Mesenchymal stem cell (in vitro differentiated cells and primary cell): ENCODE results near the gene VGF.

ENCODE experiments used
- DNase-seq: peaks from one replicate; pipeline ENCODE4 v3.0.0-alpha.2; 2013
- H2AFZ ChIP-seq: one replicate; pipeline ENCODE4 v1.6.1; 2013; ENCODE audit warnings: low read depth, mild to moderate bottlenecking, control low read depth, inconsistent platforms, low read length, moderate library complexity
- H2AK5ac ChIP-seq: 2 replicates; pipeline ENCODE4 v1.6.1; 2013; ENCODE audit warnings: low read length, moderate library complexity, mild to moderate bottlenecking, inconsistent platforms; ENCODE audit not compliant: severe bottlenecking
- H2BK120ac ChIP-seq: one replicate; pipeline ENCODE4 v1.6.1; 2013; ENCODE audit warnings: low read depth, mild to moderate bottlenecking, inconsistent platforms, low read length, moderate library complexity
- H2BK12ac ChIP-seq, 2 experiments: one replicate each; pipeline ENCODE4 v1.6.1; 2013; ENCODE audit warnings: inconsistent platforms in 2 of 2, low read length in 2 of 2, mild to moderate bottlenecking in 2 of 2, moderate library complexity in 2 of 2, control low read depth in 1 of 2
- H2BK15ac ChIP-seq: one replicate; pipeline ENCODE4 v1.6.1; 2013; ENCODE audit warnings: mild to moderate bottlenecking, low read depth, inconsistent platforms; ENCODE audit not compliant: poor library complexity, severe bottlenecking
- H2BK5ac ChIP-seq: 2 replicates; pipeline ENCODE4 v1.6.1; 2013; ENCODE audit warnings: low read depth, mild to moderate bottlenecking, low read length, control low read depth, inconsistent platforms; ENCODE audit not compliant: poor library complexity, severe bottlenecking
- H3K14ac ChIP-seq, 2 experiments: one replicate each; pipeline ENCODE4 v1.6.1; 2013; ENCODE audit warnings: inconsistent platforms in 2 of 2, low read length in 2 of 2, control low read depth in 1 of 2, mild to moderate bottlenecking in 1 of 2, moderate library complexity in 1 of 2
- H3K18ac ChIP-seq, 2 experiments: one replicate each; pipeline ENCODE4 v1.6.1; 2013; ENCODE audit warnings: inconsistent platforms in 2 of 2, low read length in 2 of 2, control low read depth in 1 of 2, low read depth in 1 of 2, mild to moderate bottlenecking in 1 of 2
- H3K23ac ChIP-seq, 2 experiments: one replicate each; pipeline ENCODE4 v1.6.1; 2013; ENCODE audit warnings: inconsistent platforms in 2 of 2, low read length in 2 of 2, mild to moderate bottlenecking in 2 of 2, moderate library complexity in 2 of 2, control low read depth in 1 of 2
- H3K27ac ChIP-seq: 2 replicates; pipeline ENCODE4 v1.5.1; 2013; ENCODE audit warnings: mild to moderate bottlenecking, moderate library complexity, low read length, control low read depth, inconsistent platforms; ENCODE audit not compliant: poor library complexity, severe bottlenecking
- H3K27me3 ChIP-seq, 2 experiments: 2 replicates each; pipeline versions ENCODE4 v1.6.1 to v1.7.0; 2013; ENCODE audit warnings: low read length in 2 of 2, mild to moderate bottlenecking in 2 of 2, moderate library complexity in 2 of 2, control low read depth in 1 of 2, inconsistent platforms in 1 of 2; ENCODE audit not compliant: control insufficient read depth in 1 of 2, insufficient read depth in 1 of 2
- H3K36me3 ChIP-seq, 2 experiments: 2 replicates each; pipeline versions ENCODE4 v1.6.1 to v1.7.0; 2013; ENCODE audit warnings: low read length in 2 of 2, control low read depth in 1 of 2, inconsistent platforms in 1 of 2, low read depth in 1 of 2, mild to moderate bottlenecking in 1 of 2; ENCODE audit not compliant: insufficient read depth in 2 of 2, control insufficient read depth in 1 of 2
- H3K4ac ChIP-seq, 2 experiments: one replicate each; pipeline ENCODE4 v1.6.1; 2013; ENCODE audit warnings: inconsistent platforms in 2 of 2, low read length in 2 of 2, mild to moderate bottlenecking in 2 of 2, moderate library complexity in 2 of 2, control low read depth in 1 of 2, low read depth in 1 of 2
- H3K4me1 ChIP-seq: 2 replicates; pipeline ENCODE4 v1.6.1; 2013; ENCODE audit warnings: low read depth, low read length, control low read depth; ENCODE audit not compliant: control insufficient read depth, insufficient read depth
- H3K4me2 ChIP-seq: 2 replicates; pipeline ENCODE4 v1.6.1; 2013; ENCODE audit warnings: low read length, mild to moderate bottlenecking, inconsistent platforms; ENCODE audit not compliant: poor library complexity, severe bottlenecking
- H3K4me3 ChIP-seq, 2 experiments: 2 replicates each; pipeline versions ENCODE4 v1.5.1 to v1.7.0; 2013; ENCODE audit warnings: low read length in 2 of 2, mild to moderate bottlenecking in 2 of 2, control low read depth in 1 of 2, low read depth in 1 of 2; ENCODE audit not compliant: insufficient read depth in 1 of 2
- H3K79me1 ChIP-seq: replicated peaks from 2 replicates; pipeline ENCODE4 v1.6.1; 2013; ENCODE audit warnings: mild to moderate bottlenecking, control low read depth, low read length, inconsistent platforms; ENCODE audit not compliant: poor library complexity, severe bottlenecking
- H3K9ac ChIP-seq: 2 replicates; pipeline ENCODE4 v1.7.0; 2013; ENCODE audit warnings: mild to moderate bottlenecking, low read length, moderate library complexity
- H3K9me3 ChIP-seq: 2 replicates; pipeline ENCODE4 v1.7.0; 2013; ENCODE audit warnings: mild to moderate bottlenecking, low read length; ENCODE audit not compliant: control insufficient read depth
- H4K8ac ChIP-seq: one replicate; pipeline ENCODE4 v1.6.1; 2013; ENCODE audit warnings: inconsistent platforms, mild to moderate bottlenecking, low read length, moderate library complexity
- H4K91ac ChIP-seq: one replicate; pipeline ENCODE4 v1.6.1; 2013; ENCODE audit warnings: mild to moderate bottlenecking, low read length, inconsistent platforms
- WGBS: methylation state at CpG from one replicate; pipeline ENCODE4 v1.1.7; 2013; ENCODE audit warnings: mixed read lengths; 5-methylcytosine and 5-hydroxymethylcytosine counted together

VGF gene

DNA sequence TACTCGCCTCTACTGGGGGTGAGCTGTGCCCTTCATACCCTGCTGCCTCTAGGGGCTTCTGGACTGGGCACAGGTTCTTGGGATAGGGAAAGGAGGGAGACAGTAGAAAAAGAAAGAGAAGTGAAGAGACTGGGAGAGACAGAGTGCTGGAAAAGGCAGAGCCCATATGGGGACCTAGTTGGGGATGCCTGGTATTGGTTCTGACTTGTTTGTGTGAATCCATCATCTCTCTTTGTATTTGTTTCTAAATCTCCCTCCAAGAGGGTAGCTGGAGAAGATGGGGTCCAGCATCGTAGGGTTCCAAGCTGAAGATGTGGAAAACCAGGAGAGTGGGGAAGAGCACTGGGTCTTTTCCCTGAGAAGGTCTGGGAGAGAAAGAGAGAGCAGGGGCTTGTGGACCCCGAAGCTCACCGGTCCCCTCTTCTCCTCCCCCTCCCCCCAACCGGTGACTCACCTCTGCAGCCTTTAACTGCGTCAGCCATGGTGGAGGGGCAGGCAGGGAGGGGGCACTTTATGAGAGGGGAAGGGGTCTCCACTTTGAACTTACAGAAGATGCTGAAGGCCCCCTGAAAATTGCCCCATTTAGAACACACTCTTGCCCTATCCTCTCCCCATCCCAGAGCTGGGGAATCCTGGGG is 3.2 kb upstream of the VGF start:
- no peak overlapping the region for H2AFZ ChIP-seq
- H3K4me3 ChIP-seq: no peak overlapping the region

DNA sequence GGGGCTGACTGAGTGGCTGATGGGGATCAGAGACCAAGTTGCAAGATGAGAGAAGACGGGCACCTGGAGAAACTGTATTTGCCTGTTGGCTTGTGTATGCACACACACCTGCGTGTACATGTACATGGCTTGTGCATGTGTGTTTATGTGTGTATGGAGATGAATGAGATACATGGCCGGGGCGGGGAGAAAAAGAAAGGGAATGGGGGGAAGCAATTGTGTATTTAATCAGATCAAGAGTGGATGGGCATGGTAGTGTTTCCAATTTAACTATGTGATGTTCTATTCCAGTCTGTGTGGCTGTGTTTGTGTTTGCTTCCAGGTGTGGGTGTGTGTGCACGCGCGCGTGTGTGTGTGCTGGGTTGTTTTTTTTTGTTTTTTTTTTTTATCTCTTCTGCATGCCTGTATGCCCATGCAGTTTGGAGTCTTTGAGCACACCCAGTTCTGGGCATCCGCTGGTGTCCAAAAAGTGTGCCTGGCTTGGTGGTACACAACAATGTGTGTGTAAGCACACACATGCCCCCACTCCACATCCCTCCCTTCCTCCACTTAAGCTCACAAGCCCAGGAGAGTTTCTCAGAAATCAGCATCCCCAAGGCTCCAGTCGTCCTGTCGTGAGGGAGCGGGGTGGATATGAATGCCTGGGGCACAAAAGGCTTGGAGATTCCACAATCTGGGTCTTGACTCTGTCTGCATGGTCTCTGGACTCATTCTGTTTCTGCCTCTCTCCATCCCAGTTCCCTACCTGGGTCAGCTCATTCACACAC is 2.5 kb upstream of the VGF start:
- H3K27ac ChIP-seq: no peak overlapping the region
- H2AFZ ChIP-seq: no peak overlapping the region
- no peak overlapping the region for H3K23ac ChIP-seq
- no peak overlapping the region for H2BK5ac ChIP-seq
- DNase-seq: no peak
- H2AK5ac ChIP-seq: no peak overlapping the region
- peaks cover 79 to 88% of the 10 kb centered on the region in 2 experiments for H3K27me3 ChIP-seq
- H3K4me3 ChIP-seq: no peak overlapping the region
- H3K4me1 ChIP-seq: peaks cover 66% of the 10 kb centered on the region
- no peak overlapping the region for H3K18ac ChIP-seq
- H2BK120ac ChIP-seq: no peak overlapping the region
- H3K36me3 ChIP-seq: no peaks in the 10 kb centered on the region
- H3K9me3 ChIP-seq: no peaks in the 10 kb centered on the region
- H2BK12ac ChIP-seq: no peak overlapping the region
- no peak overlapping the region for H4K8ac ChIP-seq
- H3K4ac ChIP-seq: no peak overlapping the region
- no peak overlapping the region for H2BK15ac ChIP-seq
- no peak overlapping the region for H3K14ac ChIP-seq
- H3K4me2 ChIP-seq: no peak overlapping the region
- no peaks in the 10 kb centered on the region for H3K79me1 ChIP-seq
- no peak overlapping the region for H3K9ac ChIP-seq
- no peak overlapping the region for H4K91ac ChIP-seq
- 24% methylated on average over 9 of the region's 12 CpGs for WGBS

More for the DNA sequence above, 3.2 kb upstream of the VGF start:
- Histone ChIP-seq H2BK120ac (no peak overlapping the region), H3K27ac (no peak overlapping the region), H3K36me3 (no peaks in the 10 kb centered on the region), H4K91ac (no peak overlapping the region), H3K9me3 (no peaks in the 10 kb centered on the region), H3K23ac (no peak overlapping the region), H3K4ac (no peak overlapping the region), H2BK15ac (no peak overlapping the region), H3K27me3 (peaks cover 86 to 92% of the 10 kb centered on the region in 2 experiments), H3K9ac (no peak overlapping the region), H3K79me1 (no peaks in the 10 kb centered on the region), H3K4me2 (no peak overlapping the region), H3K18ac (no peak overlapping the region), H2AK5ac (no peak overlapping the region), H3K14ac (no peak overlapping the region), H2BK5ac (no peak overlapping the region), H4K8ac (no peak overlapping the region), H3K4me1 (peaks cover 67% of the 10 kb centered on the region), H2BK12ac (no peak overlapping the region)
- no peak for DNase-seq
- WGBS: 29% methylated on average over 2 of the region's 6 CpGs

DNA sequence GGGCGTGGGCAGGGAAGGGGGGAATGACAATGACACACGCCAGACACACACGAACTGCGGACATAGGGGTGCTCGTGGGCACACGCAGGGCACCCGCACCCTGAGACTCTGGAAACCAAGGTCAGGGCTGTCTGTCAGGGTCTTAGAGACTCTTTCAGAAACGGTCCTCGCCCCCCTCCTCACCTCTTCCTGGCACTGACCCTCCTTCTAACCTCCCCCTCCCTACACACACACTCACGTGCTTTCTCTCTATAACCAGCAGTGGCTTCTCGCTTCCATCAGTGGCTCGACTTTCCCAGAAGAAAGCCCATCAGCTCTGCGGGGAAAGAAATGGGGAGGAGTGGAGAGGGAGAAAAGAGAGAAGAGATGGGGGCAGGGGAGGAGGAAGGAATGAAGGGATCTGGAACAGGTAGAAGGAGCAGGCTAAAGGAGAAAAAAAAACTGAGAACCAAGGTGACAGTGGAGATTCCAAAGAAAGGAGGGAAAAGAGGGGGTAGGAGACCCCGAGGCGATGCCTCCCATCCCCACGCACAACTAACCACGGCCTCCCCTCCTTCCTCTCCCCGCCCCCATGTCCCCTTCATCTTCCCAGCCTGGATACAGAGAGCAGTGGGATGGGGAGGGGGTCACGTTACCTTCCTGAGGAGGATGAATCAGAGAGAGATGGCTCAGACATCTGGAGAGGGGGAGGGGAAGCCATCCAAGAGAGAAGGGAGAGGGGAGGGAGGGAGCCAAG is 1.7 kb upstream of the VGF start:
- Histone ChIP-seq H4K8ac (no peak overlapping the region), H3K4ac (no peak overlapping the region), H3K4me3 (no peak overlapping the region), H3K36me3 (peaks cover 0 to 5% of the 10 kb centered on the region in 2 experiments), H3K23ac (peak overlapping the region in 1 of 2 experiments; percentile 43), H2BK12ac (no peak overlapping the region), H2AFZ (no peak overlapping the region), H3K79me1 (no peaks in the 10 kb centered on the region), H3K27me3 (peaks cover 72 to 85% of the 10 kb centered on the region in 2 experiments), H3K9me3 (no peaks in the 10 kb centered on the region), H3K14ac (no peak overlapping the region), H2BK15ac (no peak overlapping the region), H3K9ac (no peak overlapping the region), H2AK5ac (no peak overlapping the region), H3K27ac (no peak overlapping the region), H3K18ac (no peak overlapping the region), H2BK5ac (no peak overlapping the region), H4K91ac (no peak overlapping the region), H3K4me2 (no peak overlapping the region), H3K4me1 (peaks cover 63% of the 10 kb centered on the region), H2BK120ac (no peak overlapping the region)
- WGBS: 2% methylated on average over 12 of the region's 19 CpGs
- DNase-seq: no peak

DNA sequence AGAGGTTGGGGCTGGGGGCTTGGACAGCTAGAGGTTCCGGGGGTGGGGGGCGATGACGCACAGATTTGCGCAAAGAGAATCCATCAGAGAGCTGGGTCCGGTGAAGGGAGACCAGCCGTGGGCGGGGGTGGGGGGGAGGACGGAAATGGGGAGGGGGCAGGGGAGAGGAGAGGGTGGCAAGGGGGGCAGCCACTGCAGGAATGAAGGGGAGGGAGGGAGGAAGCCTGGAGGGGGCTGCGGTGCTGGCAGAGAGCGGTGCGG is 1.2 kb upstream of the VGF start:
- Histone ChIP-seq H4K91ac (no peak overlapping the region), H3K4me2 (no peak overlapping the region), H4K8ac (no peak overlapping the region), H3K9me3 (no peaks in the 10 kb centered on the region), H3K27me3 (peaks cover 67 to 81% of the 10 kb centered on the region in 2 experiments), H3K18ac (no peak overlapping the region), H2BK120ac (no peak overlapping the region), H2BK12ac (no peak overlapping the region), H3K27ac (no peak overlapping the region), H3K9ac (no peak overlapping the region), H3K79me1 (no peaks in the 10 kb centered on the region), H3K4me1 (peaks cover 58% of the 10 kb centered on the region), H2BK15ac (no peak overlapping the region), H2AK5ac (no peak overlapping the region), H3K23ac (peak overlapping the region in 1 of 2 experiments; percentile 43), H3K36me3 (peaks cover 4 to 10% of the 10 kb centered on the region in 2 experiments), H2AFZ (no peak overlapping the region), H3K4me3 (no peak overlapping the region), H2BK5ac (no peak overlapping the region), H3K4ac (no peak overlapping the region), H3K14ac (no peak overlapping the region)
- 2% methylated on average over 7 of the region's 11 CpGs for WGBS
- no peak for DNase-seq
